G401 (cell line): Measurements from ENCODE around the gene SPATS2. TPM values are rescaled to one million over a fixed set of nuclear protein-coding genes. Genes with fewer than 3 reads are reported as not detected.
"Not testable (repeated sequence)": the region's sequence is repeated elsewhere in the genome, so short reads cannot be mapped to it uniquely, and the experiment has no call there.

Experiments used
- DNase-seq: peaks from one replicate; pipeline ENCODE4 v3.0.0-alpha.2; 2015; ENCODE audit warnings: low spot score
- in situ Hi-C: cut with HindIII; loops from 2 replicates; pipeline ENCODE4 v1.10.0; 2016; ENCODE audit warnings: low sequenced_read_pairs, mixed read lengths
- total RNA-seq: library from RNA; depleted of rRNA; stranded (reverse); fragments of >200 nt; shearing (Covaris generic); gene quantifications from 2 replicates; pipeline ENCODE4 v1.2.3, GENCODE V29; 2014

SPATS2 gene
- total RNA-seq, 1 experiment from 2014 or later: 65.1 TPM

GRCh38 chr12:49531745-49532144, 164.5 kb downstream of the SPATS2 start:
- DNase-seq: no peak
- in situ Hi-C loops: no loop called here

GRCh38 chr12:49533331-49533730, 166.1 kb downstream of the SPATS2 start:
- in situ Hi-C loops: no loop called here
- peak; percentile 67 for DNase-seq

DNA sequence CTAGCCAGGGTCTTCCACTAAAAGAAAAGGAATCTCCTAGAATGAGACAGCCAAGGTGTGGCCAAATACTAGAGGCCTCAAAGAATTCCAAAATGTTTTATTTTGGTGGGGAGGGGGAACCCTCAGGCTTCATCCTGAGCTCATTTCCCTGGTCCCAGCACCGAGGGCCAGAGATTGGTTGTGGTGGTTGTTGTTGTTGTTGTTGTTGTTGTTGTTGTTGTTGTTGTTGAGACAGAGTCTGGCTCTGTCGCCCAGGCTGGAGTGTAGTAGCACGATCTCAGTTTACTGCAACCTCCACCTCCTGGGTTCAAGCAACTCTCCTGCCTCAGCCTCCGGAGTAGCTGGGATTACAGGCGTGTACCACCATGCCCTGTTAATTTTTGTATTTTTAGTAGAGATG, 166.9 kb downstream of the SPATS2 start:
- DNase-seq, in situ Hi-C loops: not testable (repeated sequence)

- in situ Hi-C loops: no loop called here
- no peak for DNase-seq
These were observed 167.5 kb downstream of the SPATS2 start for GRCh38 chr12:49534731-49535278.

- DNase-seq: no peak
- in situ Hi-C loops: no loop called here
These were observed 168.8 kb downstream of the SPATS2 start for GRCh38 chr12:49535921-49536525.

DNA sequence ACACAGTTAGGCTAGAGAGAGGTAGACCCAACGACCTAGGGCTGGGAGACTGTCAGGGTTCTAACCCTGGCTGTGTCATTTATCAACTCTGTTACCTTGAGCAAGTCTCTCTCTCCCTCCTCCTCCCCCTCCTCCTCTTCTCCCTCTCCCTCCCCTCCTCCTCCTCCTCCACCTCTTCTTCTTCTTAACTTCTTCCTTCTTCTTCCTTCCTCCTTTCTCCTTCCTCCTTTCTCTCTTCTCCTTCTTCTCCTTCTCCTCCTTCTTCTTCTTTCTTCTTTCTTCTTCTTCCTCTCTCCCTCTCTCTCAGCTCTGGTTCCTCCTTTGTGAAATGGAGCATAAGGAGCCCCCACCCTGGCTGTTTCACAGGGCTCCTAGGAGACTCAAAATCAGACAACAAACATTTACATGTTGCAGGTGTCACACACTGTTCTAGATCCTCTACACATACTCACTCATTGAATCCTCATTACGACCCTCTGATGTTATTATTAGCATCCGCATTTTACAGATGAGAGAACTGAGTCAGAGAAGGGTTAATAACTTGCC, 169.3 kb downstream of the SPATS2 start:
- in situ Hi-C loops: no loop called here
- no peak for DNase-seq

- DNase-seq: no peak
- in situ Hi-C loops: no loop called here
These were observed 170.0 kb downstream of the SPATS2 start for GRCh38 chr12:49537231-49537751.

DNA sequence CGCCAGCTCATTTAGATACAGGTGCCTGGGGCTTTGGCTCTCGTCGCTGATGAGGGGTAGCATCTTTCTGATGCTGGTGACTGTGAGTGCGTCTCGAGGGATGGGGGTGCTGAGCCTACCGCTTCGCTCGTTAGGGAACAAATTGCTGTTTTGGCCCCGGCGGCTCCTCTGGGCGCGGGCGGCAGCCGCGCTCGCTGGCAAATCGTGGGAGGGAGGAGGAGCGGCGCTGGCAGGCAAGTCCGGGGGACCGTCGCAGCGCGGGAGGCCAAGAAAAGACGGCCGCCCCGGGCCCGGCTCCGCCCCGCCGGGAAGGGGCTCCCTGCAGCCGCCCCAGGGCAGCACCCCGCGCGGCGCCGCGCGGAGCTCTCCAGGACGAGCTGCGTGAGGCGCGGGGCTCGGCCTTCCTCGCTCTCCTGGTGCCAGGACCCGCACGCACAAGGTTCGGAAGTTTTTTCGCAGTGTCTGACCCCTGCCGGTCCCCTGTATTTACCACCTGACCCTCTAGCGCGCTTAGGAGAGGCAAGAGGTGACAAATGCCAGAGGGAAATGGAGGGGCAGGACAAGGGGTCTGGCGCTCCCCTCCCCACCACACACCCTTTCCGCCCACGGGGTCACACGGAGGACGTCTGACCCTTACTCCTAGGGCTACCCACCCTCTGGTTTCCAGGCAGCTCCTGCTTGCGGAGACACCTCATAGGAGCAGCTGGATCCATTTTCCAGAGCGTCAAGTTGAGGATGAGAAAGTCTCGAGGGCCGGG, 170.7 kb downstream of the SPATS2 start:
- DNase-seq: peak; percentile 36
- in situ Hi-C loops: no loop called here

GRCh38 chr12:49538510-49539403, 171.5 kb downstream of the SPATS2 start, which contains the start of gene KCNH3:
Gene KCNH3, plus strand, starts transcription at chr12:49539030. Its CDS starts 387 bp downstream, at chr12:49539417.
- DNase-seq: peak; percentile 82
- in situ Hi-C loops: no loop called here

GRCh38 chr12:49539406-49540228, 172.4 kb downstream of the SPATS2 start:
- no peak for DNase-seq
- in situ Hi-C loops: no loop called here

- no peak for DNase-seq
- in situ Hi-C loops: no loop called here
These were observed 173.2 kb downstream of the SPATS2 start for GRCh38 chr12:49540229-49541139.

GRCh38 chr12:49541140-49541861, 174.0 kb downstream of the SPATS2 start:
- DNase-seq: no peak
- in situ Hi-C loops: no loop called here

GRCh38 chr12:49541911-49542505, 174.7 kb downstream of the SPATS2 start:
- DNase-seq: no peak
- in situ Hi-C loops: no loop called here

GRCh38 chr12:49542592-49543160, 175.4 kb downstream of the SPATS2 start:
- no peak for DNase-seq
- in situ Hi-C loops: no loop called here

- DNase-seq: no peak
- in situ Hi-C loops: no loop called here
These were observed 176.1 kb downstream of the SPATS2 start for GRCh38 chr12:49543221-49543913.
